NB4 (cell line): ENCODE measurements around the gene RAB43.

Experiments
- CTCF ChIP-seq: IDR thresholded peaks from one replicate; pipeline ENCODE4 v1.5.1; 2012; ENCODE audit warnings: low read depth, low read length
- MAX ChIP-seq: IDR thresholded peaks from 2 replicates; pipeline ENCODE4 v1.6.1; 2011; ENCODE audit warnings: low read depth, low read length
- POLR2A ChIP-seq: IDR thresholded peaks from 2 replicates; pipeline ENCODE4 v1.6.1; 2011; ENCODE audit warnings: mild to moderate bottlenecking; ENCODE audit not compliant: insufficient read length; ENCODE audit errors: extremely low read depth

- TF ChIP-seq CTCF (no peak), POLR2A (no peak), MAX (no peak)
Measured at GRCh38 chr3:129107793-129108192, 13.8 kb downstream of the RAB43 start.
